Measurements from ENCODE around the gene ARID5B. TPM values are rescaled to one million over a fixed set of nuclear protein-coding genes. Genes with fewer than 3 reads are reported as not detected.

The ARID5B gene
- total RNA-seq, 4 donors from 2014 or later = 17.7 to 54.6 (median 34.8) TPM

GRCh38 chr10:62000726-62001125 lies 99.2 kb downstream of the ARID5B start:
- Histone ChIP-seq H3K4me1 (peaks cover 6 to 35% (median 20%) of the 10 kb centered on the region in 4 donors), H3K36me3 (no peaks in the 10 kb centered on the region), H3K27me3 (no peaks in the 10 kb centered on the region), H3K27ac (no peak overlapping the region), H3K9me3 (no peaks in the 10 kb centered on the region), H3K4me3 (no peak overlapping the region)
- in situ Hi-C loops (cut with MboI; ENCODE audit: low pct_ligation_motif_present in 1 of 4, low pct_unique_long_range_greater_than_20kb in 1 of 4, low sequenced_read_pairs in 3 of 4) (no loop called here), intact Hi-C loops (cut with DNase I; ENCODE audit: low total_unique reads) (no loop called here)
- DNase-seq = no peak
- WGBS, 2 donors (ENCODE audit: low coverage in 1 of 2) = 91 to 97% methylated on average over 5 to 7 of the region's 7 CpGs
- TF ChIP-seq CTCF (IDR thresholded peaks at IDR 0.05) (no peak), POLR2AphosphoS5 (IDR thresholded peaks at IDR 0.05) (no peak), EP300 (IDR thresholded peaks at IDR 0.05; ENCODE audit: low read depth) (no peak), POLR2A (IDR thresholded peaks at IDR 0.05) (no peak)

GRCh38 chr10:62001898-62002297 lies 100.4 kb downstream of the ARID5B start:
- Histone ChIP-seq H3K4me3 (no peak overlapping the region), H3K4me1 (peaks cover 6 to 32% (median 20%) of the 10 kb centered on the region in 4 donors), H3K27me3 (no peaks in the 10 kb centered on the region), H3K27ac (no peak overlapping the region), H3K9me3 (no peaks in the 10 kb centered on the region), H3K36me3 (no peaks in the 10 kb centered on the region)
- TF ChIP-seq CTCF (IDR thresholded peaks at IDR 0.05) = no peak
- TF ChIP-seq POLR2AphosphoS5 (IDR thresholded peaks at IDR 0.05) = no peak
- TF ChIP-seq EP300 (IDR thresholded peaks at IDR 0.05; ENCODE audit: low read depth) = no peak
- no peak for TF ChIP-seq POLR2A (IDR thresholded peaks at IDR 0.05)
- no peak for DNase-seq
- in situ Hi-C loops (cut with MboI; ENCODE audit: low pct_ligation_motif_present in 1 of 4, low pct_unique_long_range_greater_than_20kb in 1 of 4, low sequenced_read_pairs in 3 of 4) = no loop called here
- intact Hi-C loops (cut with DNase I; ENCODE audit: low total_unique reads) = no loop called here
- WGBS, 2 donors (ENCODE audit: low coverage in 1 of 2) = 60 to 79% methylated on average over 5 of the region's 5 CpGs

- DNase-seq = no peak
Observed at GRCh38 chr10:62002753-62003152, 101.3 kb downstream of the ARID5B start.

GRCh38 chr10:62004042-62004441 lies 102.5 kb downstream of the ARID5B start:
- in situ Hi-C loops (cut with MboI; ENCODE audit: low pct_ligation_motif_present in 1 of 4, low pct_unique_long_range_greater_than_20kb in 1 of 4, low sequenced_read_pairs in 3 of 4) = no loop called here
- peaks cover 6 to 32% (median 20%) of the 10 kb centered on the region in 4 donors for H3K4me1 ChIP-seq
- no peak overlapping the region for H3K27ac ChIP-seq
- 64 to 75% methylated on average over 3 of the region's 3 CpGs for WGBS, 2 donors (ENCODE audit: low coverage in 1 of 2)
- no peak for DNase-seq
- no peaks in the 10 kb centered on the region for H3K9me3 ChIP-seq
- intact Hi-C loops (cut with DNase I; ENCODE audit: low total_unique reads) = no loop called here
- no peaks in the 10 kb centered on the region for H3K36me3 ChIP-seq
- H3K4me3 ChIP-seq = no peak overlapping the region
- no peaks in the 10 kb centered on the region for H3K27me3 ChIP-seq
- TF ChIP-seq CTCF (IDR thresholded peaks at IDR 0.05) (no peak), POLR2A (IDR thresholded peaks at IDR 0.05) (no peak), EP300 (IDR thresholded peaks at IDR 0.05; ENCODE audit: low read depth) (no peak), POLR2AphosphoS5 (IDR thresholded peaks at IDR 0.05) (no peak)

More at GRCh38 chr10:62002753-62003152, 101.3 kb downstream of the ARID5B start:
- Histone ChIP-seq H3K27me3 (no peaks in the 10 kb centered on the region), H3K4me3 (no peak overlapping the region), H3K36me3 (no peaks in the 10 kb centered on the region), H3K27ac (no peak overlapping the region), H3K4me1 (peaks cover 6 to 32% (median 20%) of the 10 kb centered on the region in 4 donors), H3K9me3 (no peaks in the 10 kb centered on the region)
- intact Hi-C loops (cut with DNase I; ENCODE audit: low total_unique reads) = no loop called here
- in situ Hi-C loops (cut with MboI; ENCODE audit: low pct_ligation_motif_present in 1 of 4, low pct_unique_long_range_greater_than_20kb in 1 of 4, low sequenced_read_pairs in 3 of 4) = no loop called here
- no peak for TF ChIP-seq CTCF (IDR thresholded peaks at IDR 0.05)
- TF ChIP-seq POLR2AphosphoS5 (IDR thresholded peaks at IDR 0.05) = no peak
- no peak for TF ChIP-seq POLR2A (IDR thresholded peaks at IDR 0.05)
- no peak for TF ChIP-seq EP300 (IDR thresholded peaks at IDR 0.05; ENCODE audit: low read depth)
- WGBS, 2 donors (ENCODE audit: low coverage in 1 of 2) = 51 to 54% methylated on average over 3 of the region's 3 CpGs

Data from transverse colon (tissue), 4 donors.